SK-N-SH (cell line): ENCODE data around the gene ASCL3. TPM values are rescaled to one million over a fixed set of nuclear protein-coding genes. Genes with fewer than 3 reads are reported as not detected.

Experiments used
- CTCF ChIA-PET: fragments of 300-600, 350-600 bp; formaldehyde crosslinking; extraction: SDS; loops from one replicate; lab custom pipeline; 2021; lab: Yijun Ruan, JAX
- POLR2A ChIA-PET: fragments of 350-600 bp; sonication (Branson Sonifier 250); formaldehyde crosslinking; extraction: SDS; loops from one replicate; lab custom pipeline; 2020; ENCODE audit warnings: antibody characterized with exemption, inconsistent platforms; lab: Yijun Ruan, JAX
- DNase-seq: peaks from one replicate; pipeline ENCODE4 v3.0.0; 2012
- H2AFZ ChIP-seq: fragments of 200-600 bp; sonication (generic); 2 replicates; pipeline ENCODE4 v1.8.1; 2016; ENCODE audit warnings: antibody characterized with exemption, mild to moderate bottlenecking, low read depth
- H3F3A ChIP-seq: fragments of 200-600 bp; sonication (generic); replicated peaks from 2 replicates; pipeline ENCODE3; 2016; ENCODE audit warnings: antibody characterized with exemption, mild to moderate bottlenecking; ENCODE audit not compliant: insufficient read depth
- H3K27ac ChIP-seq, 2 experiments: fragments of 200-500 bp in 1 of 2; fragments of 200-600 bp in 1 of 2; sonication (Bioruptor generic) in 1 of 2; sonication (generic), shearing (Covaris generic) in 1 of 2; 2 replicates each; pipeline versions ENCODE4 v1.5.1 to v1.6.1; 2014 to 2016; ENCODE audit warnings: low read depth in 2 of 2, inconsistent platforms in 1 of 2, low read length in 1 of 2, mild to moderate bottlenecking in 1 of 2, mixed read lengths in 1 of 2
- H3K27me3 ChIP-seq: fragments of 200-600 bp; sonication (generic), shearing (Covaris generic); 2 replicates; pipeline ENCODE4 v1.6.1; 2016; ENCODE audit warnings: mixed run types; ENCODE audit not compliant: insufficient read depth
- H3K36me3 ChIP-seq, 2 experiments: fragments of 200-500 bp in 1 of 2; fragments of 200-600 bp in 1 of 2; sonication (Bioruptor generic) in 1 of 2; sonication (generic) in 1 of 2; replicated peaks in 1 of 2; 2 replicates each; pipeline versions ENCODE3 to v1.5.1; 2014 to 2016; ENCODE audit warnings: low read length in 1 of 2, mild to moderate bottlenecking in 1 of 2; ENCODE audit not compliant: insufficient read depth in 2 of 2, control insufficient read depth in 1 of 2
- H3K4me1 ChIP-seq, 2 experiments: fragments of 200-500 bp in 1 of 2; fragments of 200-600 bp in 1 of 2; sonication (Bioruptor generic) in 1 of 2; sonication (generic), shearing (Covaris generic) in 1 of 2; 2 replicates each; pipeline versions ENCODE4 v1.5.1 to v1.6.1; 2014 to 2016; ENCODE audit warnings: low read depth in 1 of 2, low read length in 1 of 2, mixed run types in 1 of 2; ENCODE audit not compliant: insufficient read depth in 2 of 2, control insufficient read depth in 1 of 2
- H3K4me2 ChIP-seq: fragments of 200-600 bp; sonication (generic), shearing (Covaris generic); 2 replicates; pipeline ENCODE4 v1.6.1; 2017; ENCODE audit warnings: mixed run types
- H3K4me3 ChIP-seq, 2 experiments: fragments of 200-500 bp in 1 of 2; fragments of 200-600 bp in 1 of 2; sonication (Bioruptor generic) in 1 of 2; sonication (generic), shearing (Covaris generic) in 1 of 2; 2 replicates each; pipeline versions ENCODE4 v1.5.1 to v1.8.1; 2014 to 2016; ENCODE audit warnings: low read depth in 2 of 2, inconsistent platforms in 1 of 2, low read length in 1 of 2, mild to moderate bottlenecking in 1 of 2, mixed read lengths in 1 of 2, moderate library complexity in 1 of 2
- H3K79me2 ChIP-seq: fragments of 200-600 bp; sonication (generic); 2 replicates; pipeline ENCODE4 v1.8.1; 2017; ENCODE audit warnings: mild to moderate bottlenecking; ENCODE audit not compliant: insufficient read depth
- H3K9ac ChIP-seq: fragments of 200-600 bp; sonication (generic); 2 replicates; pipeline ENCODE4 v1.6.1; 2017; ENCODE audit warnings: mixed run types
- H3K9me2 ChIP-seq: fragments of 200-600 bp; sonication (generic); 2 replicates; pipeline ENCODE4 v1.6.1; 2017; ENCODE audit warnings: mixed run types
- H3K9me3 ChIP-seq: fragments of 200-600 bp; sonication (generic); 2 replicates; pipeline ENCODE4 v1.6.1; 2017; ENCODE audit warnings: mixed run types, mild to moderate bottlenecking, moderate library complexity
- H4K20me1 ChIP-seq: fragments of 200-600 bp; sonication (generic); 2 replicates; pipeline ENCODE4 v1.6.1; 2017; ENCODE audit warnings: mild to moderate bottlenecking, mixed run types; ENCODE audit not compliant: insufficient read depth
- ELF1 ChIP-seq: IDR thresholded peaks from 2 replicates; pipeline ENCODE4 v1.4.0; 2012
- EP300 ChIP-seq, 2 experiments: IDR thresholded peaks; 2 replicates each; pipeline versions ENCODE4 v1.4.0 to v1.6.1; 2012; ENCODE audit warnings: borderline replicate concordance in 1 of 2, low read depth in 1 of 2, low read length in 1 of 2
- FOXJ3 ChIP-seq: sonication (generic); formaldehyde crosslinking; IDR thresholded peaks from 2 replicates; pipeline ENCODE4 v1.5.1; 2020; ENCODE audit warnings: mild to moderate bottlenecking, missing genetic modification reagents
- GATA2 ChIP-seq: sonication (generic); formaldehyde crosslinking; IDR thresholded peaks from 2 replicates; pipeline ENCODE4 v1.5.0; 2020; ENCODE audit warnings: mild to moderate bottlenecking, missing genetic modification reagents
- JUND ChIP-seq: IDR thresholded peaks from 2 replicates; pipeline ENCODE4 v1.4.0; 2012
- NRF1 ChIP-seq: IDR thresholded peaks from 2 replicates; pipeline ENCODE4 v1.6.1; 2012; ENCODE audit warnings: low read depth, mild to moderate bottlenecking, low read length
- SIN3A ChIP-seq: IDR thresholded peaks from 2 replicates; pipeline ENCODE4 v1.6.1; 2012; ENCODE audit warnings: low read depth, mild to moderate bottlenecking, low read length, moderate library complexity, borderline replicate concordance
- SMC3 ChIP-seq: IDR thresholded peaks from 2 replicates; pipeline ENCODE4 v1.6.1; 2012; ENCODE audit warnings: low read depth, low read length, improper control_type of control experiment
- YY1 ChIP-seq: IDR thresholded peaks from 2 replicates; pipeline ENCODE4 v1.4.0; 2012; ENCODE audit warnings: low read depth, mild to moderate bottlenecking
- WGBS: methylation state at CpG from one replicate; pipeline ENCODE4 v1.1.6; 2017; ENCODE audit warnings: low lambda C conversion rate; 5-methylcytosine and 5-hydroxymethylcytosine counted together
- polyA plus RNA-seq, 3 experiments: library from polyadenylated mRNA; depleted of rRNA; stranded (reverse); fragments of >200 nt; gene quantifications; 2 replicates each; pipeline ENCODE4 v1.2.3, GENCODE V29; 2012
- TF ChIP-seq, protein P1 (sequence below): fragments of 200-600 bp; sonication (generic); IDR thresholded peaks from 2 replicates; pipeline ENCODE4 v1.6.1; 2017; ENCODE audit warnings: antibody characterized with exemption, mild to moderate bottlenecking, moderate library complexity
- TF ChIP-seq, protein P2 (sequence below): IDR thresholded peaks from 2 replicates; pipeline ENCODE4 v1.6.1; 2012; ENCODE audit warnings: mild to moderate bottlenecking, low read depth, low read length, moderate library complexity
- TF ChIP-seq, protein P3 (sequence below): IDR thresholded peaks from 2 replicates; pipeline ENCODE4 v1.4.0; 2012; ENCODE audit warnings: low read depth, borderline replicate concordance

Gene ASCL3
- polyA plus RNA-seq, 1 of the 3 experiments (the other 2 are of a cell fraction) = not detected

DNA sequence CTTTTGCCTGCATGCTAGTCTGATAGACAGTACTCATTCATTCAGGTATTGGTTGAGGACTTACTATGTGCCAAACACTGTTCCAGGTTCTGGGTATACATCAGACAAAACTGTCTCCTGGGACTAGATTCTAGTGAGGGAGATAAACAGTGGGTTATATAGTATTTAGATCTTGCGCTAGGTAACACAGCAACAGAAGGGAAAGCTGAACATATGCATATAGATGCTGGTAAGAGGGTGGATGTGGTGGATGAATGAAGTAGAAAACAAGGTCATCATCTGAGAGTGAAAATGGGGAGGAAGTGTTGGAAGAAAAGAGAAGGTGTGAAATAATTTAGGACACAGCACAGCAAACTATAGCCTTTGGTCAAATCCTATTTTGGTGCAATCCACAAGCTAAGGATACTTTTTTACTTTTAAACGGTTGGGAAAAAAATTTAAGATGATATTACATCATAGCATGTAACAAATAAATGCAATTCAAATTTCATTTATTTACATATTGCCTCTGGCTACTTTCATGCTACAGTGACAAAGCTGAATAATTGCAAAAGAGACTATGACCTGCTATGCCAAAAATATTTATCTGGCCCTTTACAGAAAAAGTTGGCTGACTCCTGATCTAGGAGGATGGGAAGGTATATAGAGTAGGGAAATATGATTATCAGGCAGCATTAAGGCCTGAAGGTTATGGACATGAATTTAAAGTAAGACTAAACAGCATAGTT lies 28.5 kb upstream of the ASCL3 start (continued):
- TF ChIP-seq, protein P1, sequence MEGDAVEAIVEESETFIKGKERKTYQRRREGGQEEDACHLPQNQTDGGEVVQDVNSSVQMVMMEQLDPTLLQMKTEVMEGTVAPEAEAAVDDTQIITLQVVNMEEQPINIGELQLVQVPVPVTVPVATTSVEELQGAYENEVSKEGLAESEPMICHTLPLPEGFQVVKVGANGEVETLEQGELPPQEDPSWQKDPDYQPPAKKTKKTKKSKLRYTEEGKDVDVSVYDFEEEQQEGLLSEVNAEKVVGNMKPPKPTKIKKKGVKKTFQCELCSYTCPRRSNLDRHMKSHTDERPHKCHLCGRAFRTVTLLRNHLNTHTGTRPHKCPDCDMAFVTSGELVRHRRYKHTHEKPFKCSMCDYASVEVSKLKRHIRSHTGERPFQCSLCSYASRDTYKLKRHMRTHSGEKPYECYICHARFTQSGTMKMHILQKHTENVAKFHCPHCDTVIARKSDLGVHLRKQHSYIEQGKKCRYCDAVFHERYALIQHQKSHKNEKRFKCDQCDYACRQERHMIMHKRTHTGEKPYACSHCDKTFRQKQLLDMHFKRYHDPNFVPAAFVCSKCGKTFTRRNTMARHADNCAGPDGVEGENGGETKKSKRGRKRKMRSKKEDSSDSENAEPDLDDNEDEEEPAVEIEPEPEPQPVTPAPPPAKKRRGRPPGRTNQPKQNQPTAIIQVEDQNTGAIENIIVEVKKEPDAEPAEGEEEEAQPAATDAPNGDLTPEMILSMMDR = no peak
- no peak for TF ChIP-seq YY1
- no peak for TF ChIP-seq ELF1
- TF ChIP-seq, all 33 proteins: peak for 0

DNA sequence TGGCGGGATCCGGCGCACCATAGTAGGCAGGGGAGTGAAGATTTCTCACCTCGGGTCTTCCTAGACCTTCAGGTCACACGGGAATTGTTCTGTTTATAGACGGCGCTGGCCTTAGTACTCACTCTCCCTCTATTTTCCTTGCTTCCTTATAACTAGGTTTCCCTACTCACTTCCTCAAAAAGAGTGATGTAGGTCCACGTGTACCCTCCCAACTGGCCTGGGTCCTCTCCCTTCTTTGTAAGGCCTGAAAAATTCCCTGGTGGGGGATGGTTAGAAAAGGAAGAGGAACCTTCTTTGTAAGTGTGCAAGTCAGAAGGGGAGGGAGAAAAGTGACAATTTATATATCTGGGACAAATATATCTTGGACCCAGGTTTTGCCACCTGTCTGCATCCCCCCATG lies 24.4 kb upstream of the ASCL3 start:
- Histone ChIP-seq H4K20me1 (no peaks in the 10 kb centered on the region), H2AFZ (no peak overlapping the region), H3K27ac (no peak overlapping the region), H3K9me3 (no peaks in the 10 kb centered on the region), H3F3A (no peaks in the 10 kb centered on the region), H3K36me3 (peaks cover 3 to 5% of the 10 kb centered on the region in 2 experiments), H3K9ac (no peak overlapping the region), H3K9me2 (no peaks in the 10 kb centered on the region), H3K4me2 (no peak overlapping the region), H3K4me3 (no peak overlapping the region), H3K4me1 (peaks cover 3 to 13% of the 10 kb centered on the region in 2 experiments; a peak in 2 of 4 replicates), H3K79me2 (peaks cover 23% of the 10 kb centered on the region), H3K27me3 (no peaks in the 10 kb centered on the region)
- WGBS = 88% methylated on average over 8 of the region's 8 CpGs
- ChIA-PET POLR2A (no interaction called here), CTCF (interaction anchor here (1.3 kb wide), 1 partner anchor 53 kb away, joined by 3 read pairs; no protein-coding TSS in a partner anchor)
- no peak for DNase-seq
- TF ChIP-seq GATA2 (CRISPR knock-in tag) = no peak
- TF ChIP-seq JUND = no peak
- no peak for TF ChIP-seq FOXJ3
- TF ChIP-seq SMC3 = no peak
- TF ChIP-seq, protein P1 = no peak
- TF ChIP-seq, protein P2, sequence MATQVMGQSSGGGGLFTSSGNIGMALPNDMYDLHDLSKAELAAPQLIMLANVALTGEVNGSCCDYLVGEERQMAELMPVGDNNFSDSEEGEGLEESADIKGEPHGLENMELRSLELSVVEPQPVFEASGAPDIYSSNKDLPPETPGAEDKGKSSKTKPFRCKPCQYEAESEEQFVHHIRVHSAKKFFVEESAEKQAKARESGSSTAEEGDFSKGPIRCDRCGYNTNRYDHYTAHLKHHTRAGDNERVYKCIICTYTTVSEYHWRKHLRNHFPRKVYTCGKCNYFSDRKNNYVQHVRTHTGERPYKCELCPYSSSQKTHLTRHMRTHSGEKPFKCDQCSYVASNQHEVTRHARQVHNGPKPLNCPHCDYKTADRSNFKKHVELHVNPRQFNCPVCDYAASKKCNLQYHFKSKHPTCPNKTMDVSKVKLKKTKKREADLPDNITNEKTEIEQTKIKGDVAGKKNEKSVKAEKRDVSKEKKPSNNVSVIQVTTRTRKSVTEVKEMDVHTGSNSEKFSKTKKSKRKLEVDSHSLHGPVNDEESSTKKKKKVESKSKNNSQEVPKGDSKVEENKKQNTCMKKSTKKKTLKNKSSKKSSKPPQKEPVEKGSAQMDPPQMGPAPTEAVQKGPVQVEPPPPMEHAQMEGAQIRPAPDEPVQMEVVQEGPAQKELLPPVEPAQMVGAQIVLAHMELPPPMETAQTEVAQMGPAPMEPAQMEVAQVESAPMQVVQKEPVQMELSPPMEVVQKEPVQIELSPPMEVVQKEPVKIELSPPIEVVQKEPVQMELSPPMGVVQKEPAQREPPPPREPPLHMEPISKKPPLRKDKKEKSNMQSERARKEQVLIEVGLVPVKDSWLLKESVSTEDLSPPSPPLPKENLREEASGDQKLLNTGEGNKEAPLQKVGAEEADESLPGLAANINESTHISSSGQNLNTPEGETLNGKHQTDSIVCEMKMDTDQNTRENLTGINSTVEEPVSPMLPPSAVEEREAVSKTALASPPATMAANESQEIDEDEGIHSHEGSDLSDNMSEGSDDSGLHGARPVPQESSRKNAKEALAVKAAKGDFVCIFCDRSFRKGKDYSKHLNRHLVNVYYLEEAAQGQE = no peak
- no peak for TF ChIP-seq SIN3A
- TF ChIP-seq NRF1 = no peak
- no peak for TF ChIP-seq EP300 (IDR thresholded peaks at IDR 0.05; ENCODE audit: borderline replicate concordance in 1 of 2, low read depth in 1 of 2, low read length in 1 of 2)
- TF ChIP-seq, protein P3, sequence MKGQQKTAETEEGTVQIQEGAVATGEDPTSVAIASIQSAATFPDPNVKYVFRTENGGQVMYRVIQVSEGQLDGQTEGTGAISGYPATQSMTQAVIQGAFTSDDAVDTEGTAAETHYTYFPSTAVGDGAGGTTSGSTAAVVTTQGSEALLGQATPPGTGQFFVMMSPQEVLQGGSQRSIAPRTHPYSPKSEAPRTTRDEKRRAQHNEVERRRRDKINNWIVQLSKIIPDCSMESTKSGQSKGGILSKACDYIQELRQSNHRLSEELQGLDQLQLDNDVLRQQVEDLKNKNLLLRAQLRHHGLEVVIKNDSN = no peak
